OCI-M2 (cell line): ENCODE measurements around the gene ABCA2.

ENCODE experiments used
- DNase-seq: peaks from one replicate; lab custom pipeline; 2025; ENCODE audit not compliant: unreplicated experiment; lab: John Stamatoyannopoulos, UW

ABCA2 gene

GRCh38 chr9:137027369-137028262 lies at the start of gene ABCA2:
TSS of gene ABCA2 (minus strand) at chr9:137028237. CDS start at chr9:137028140, 97 bp downstream.
- no peak for DNase-seq

- no peak for DNase-seq
These were observed 49.1 kb upstream of the ABCA2 start, which contains the start of gene UAP1L1 for GRCh38 chr9:137077010-137077747. TSS of gene UAP1L1 (plus strand) at chr9:137077517. CDS start at chr9:137077533, 16 bp downstream.

GRCh38 chr9:137076636-137077009 lies 48.6 kb upstream of the ABCA2 start:
- no peak for DNase-seq

- DNase-seq = no peak
These were observed 47.3 kb upstream of the ABCA2 start for GRCh38 chr9:137075275-137075775.

- no peak for DNase-seq
These were observed 46.7 kb upstream of the ABCA2 start for GRCh38 chr9:137074657-137075274.

- DNase-seq = no peak
These were observed 46.0 kb upstream of the ABCA2 start for GRCh38 chr9:137073992-137074399.

GRCh38 chr9:137071282-137071681 lies 43.2 kb upstream of the ABCA2 start:
- DNase-seq = no peak

- no peak for DNase-seq
These were observed 42.9 kb upstream of the ABCA2 start for GRCh38 chr9:137070906-137071275.

- peak; percentile 61 for DNase-seq
These were observed 42.3 kb upstream of the ABCA2 start, which contains the start of gene SAPCD2 for GRCh38 chr9:137070201-137070905. TSS of gene SAPCD2 (minus strand) at chr9:137070557. CDS start at chr9:137070460, 97 bp downstream.

- DNase-seq = no peak
These were observed 41.6 kb upstream of the ABCA2 start for GRCh38 chr9:137069508-137070091.

GRCh38 chr9:137068539-137069507 lies 40.8 kb upstream of the ABCA2 start:
- no peak for DNase-seq

GRCh38 chr9:137067860-137068538 lies 40.0 kb upstream of the ABCA2 start:
- DNase-seq = no peak

- DNase-seq = no peak
These were observed 38.2 kb upstream of the ABCA2 start for GRCh38 chr9:137066096-137066861.

GRCh38 chr9:137065336-137065967 lies 37.4 kb upstream of the ABCA2 start:
- no peak for DNase-seq

- no peak for DNase-seq
These were observed 36.8 kb upstream of the ABCA2 start for GRCh38 chr9:137064880-137065164.

- DNase-seq = no peak
These were observed 36.2 kb upstream of the ABCA2 start for GRCh38 chr9:137064027-137064879.
